Ishikawa (cell line): ENCODE measurements around the gene CRB1.

Experiments used
- CEBPB ChIP-seq: IDR thresholded peaks from 2 replicates; pipeline ENCODE4 v1.6.1; 2012
- CREB1 ChIP-seq: IDR thresholded peaks from 2 replicates; pipeline ENCODE4 v1.6.1; 2012; ENCODE audit warnings: low read depth
- EGR1 ChIP-seq: IDR thresholded peaks from 2 replicates; pipeline ENCODE4 v1.6.1; 2012
- EP300 ChIP-seq: IDR thresholded peaks from 2 replicates; pipeline ENCODE4 v1.6.1; 2012; ENCODE audit warnings: borderline replicate concordance
- FOXM1 ChIP-seq: IDR thresholded peaks from 2 replicates; pipeline ENCODE4 v1.6.1; 2012; ENCODE audit warnings: low read depth, borderline replicate concordance
- NFIC ChIP-seq: IDR thresholded peaks from 2 replicates; pipeline ENCODE4 v1.6.1; 2012
- RAD21 ChIP-seq: IDR thresholded peaks from 2 replicates; pipeline ENCODE4 v1.6.1; 2012; ENCODE audit warnings: low read depth
- TAF1 ChIP-seq: IDR thresholded peaks from 2 replicates; pipeline ENCODE4 v1.6.1; 2012; ENCODE audit warnings: low read depth, mild to moderate bottlenecking
- TCF12 ChIP-seq: IDR thresholded peaks from 2 replicates; pipeline ENCODE4 v1.6.1; 2012; ENCODE audit warnings: low read depth
- TEAD4 ChIP-seq: IDR thresholded peaks from 2 replicates; pipeline ENCODE4 v1.6.1; 2012
- YY1 ChIP-seq: IDR thresholded peaks from 2 replicates; pipeline ENCODE4 v1.6.1; 2012; ENCODE audit warnings: low read depth
- ZBTB7A ChIP-seq: IDR thresholded peaks from 2 replicates; pipeline ENCODE4 v1.6.1; 2012; ENCODE audit warnings: low read depth
- TF ChIP-seq, protein P1 (sequence below): IDR thresholded peaks from 2 replicates; pipeline ENCODE4 v1.6.1; 2012
- TF ChIP-seq, protein P2 (sequence below): IDR thresholded peaks from 2 replicates; pipeline ENCODE4 v1.6.1; 2012; ENCODE audit warnings: low read depth, mild to moderate bottlenecking
- TF ChIP-seq, protein P3 (sequence below): IDR thresholded peaks from 2 replicates; pipeline ENCODE4 v1.6.1; 2012

The CRB1 gene

DNA sequence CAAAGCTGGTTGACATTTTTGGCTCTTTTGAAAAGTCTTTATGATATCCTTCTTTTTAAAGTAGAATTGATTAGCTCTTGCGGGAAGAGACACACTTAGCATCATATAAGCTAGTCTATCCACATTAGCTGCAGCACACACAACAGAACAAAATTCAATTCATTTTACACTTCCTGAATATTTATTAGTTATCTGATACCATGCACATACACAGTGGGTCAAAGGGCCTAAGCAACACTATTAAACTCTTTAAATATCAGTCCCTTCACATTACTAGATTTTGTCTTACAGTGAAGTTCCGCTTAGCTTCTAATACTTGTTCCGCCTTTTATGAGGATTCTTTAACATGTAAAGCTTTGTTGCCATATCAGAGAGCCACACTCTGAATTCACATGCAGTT is 169.5 kb downstream of the CRB1 start:
- TF ChIP-seq ZBTB7A (no peak), EP300 (no peak), TCF12 (no peak), CREB1 (no peak), TAF1 (no peak), YY1 (no peak), RAD21 (no peak), EGR1 (no peak), CEBPB (no peak), NFIC (no peak), FOXM1 (no peak)
- TF ChIP-seq, protein P1, sequence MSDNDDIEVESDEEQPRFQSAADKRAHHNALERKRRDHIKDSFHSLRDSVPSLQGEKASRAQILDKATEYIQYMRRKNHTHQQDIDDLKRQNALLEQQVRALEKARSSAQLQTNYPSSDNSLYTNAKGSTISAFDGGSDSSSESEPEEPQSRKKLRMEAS, result no peak
- TF ChIP-seq, protein P2, sequence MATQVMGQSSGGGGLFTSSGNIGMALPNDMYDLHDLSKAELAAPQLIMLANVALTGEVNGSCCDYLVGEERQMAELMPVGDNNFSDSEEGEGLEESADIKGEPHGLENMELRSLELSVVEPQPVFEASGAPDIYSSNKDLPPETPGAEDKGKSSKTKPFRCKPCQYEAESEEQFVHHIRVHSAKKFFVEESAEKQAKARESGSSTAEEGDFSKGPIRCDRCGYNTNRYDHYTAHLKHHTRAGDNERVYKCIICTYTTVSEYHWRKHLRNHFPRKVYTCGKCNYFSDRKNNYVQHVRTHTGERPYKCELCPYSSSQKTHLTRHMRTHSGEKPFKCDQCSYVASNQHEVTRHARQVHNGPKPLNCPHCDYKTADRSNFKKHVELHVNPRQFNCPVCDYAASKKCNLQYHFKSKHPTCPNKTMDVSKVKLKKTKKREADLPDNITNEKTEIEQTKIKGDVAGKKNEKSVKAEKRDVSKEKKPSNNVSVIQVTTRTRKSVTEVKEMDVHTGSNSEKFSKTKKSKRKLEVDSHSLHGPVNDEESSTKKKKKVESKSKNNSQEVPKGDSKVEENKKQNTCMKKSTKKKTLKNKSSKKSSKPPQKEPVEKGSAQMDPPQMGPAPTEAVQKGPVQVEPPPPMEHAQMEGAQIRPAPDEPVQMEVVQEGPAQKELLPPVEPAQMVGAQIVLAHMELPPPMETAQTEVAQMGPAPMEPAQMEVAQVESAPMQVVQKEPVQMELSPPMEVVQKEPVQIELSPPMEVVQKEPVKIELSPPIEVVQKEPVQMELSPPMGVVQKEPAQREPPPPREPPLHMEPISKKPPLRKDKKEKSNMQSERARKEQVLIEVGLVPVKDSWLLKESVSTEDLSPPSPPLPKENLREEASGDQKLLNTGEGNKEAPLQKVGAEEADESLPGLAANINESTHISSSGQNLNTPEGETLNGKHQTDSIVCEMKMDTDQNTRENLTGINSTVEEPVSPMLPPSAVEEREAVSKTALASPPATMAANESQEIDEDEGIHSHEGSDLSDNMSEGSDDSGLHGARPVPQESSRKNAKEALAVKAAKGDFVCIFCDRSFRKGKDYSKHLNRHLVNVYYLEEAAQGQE, result no peak

DNA sequence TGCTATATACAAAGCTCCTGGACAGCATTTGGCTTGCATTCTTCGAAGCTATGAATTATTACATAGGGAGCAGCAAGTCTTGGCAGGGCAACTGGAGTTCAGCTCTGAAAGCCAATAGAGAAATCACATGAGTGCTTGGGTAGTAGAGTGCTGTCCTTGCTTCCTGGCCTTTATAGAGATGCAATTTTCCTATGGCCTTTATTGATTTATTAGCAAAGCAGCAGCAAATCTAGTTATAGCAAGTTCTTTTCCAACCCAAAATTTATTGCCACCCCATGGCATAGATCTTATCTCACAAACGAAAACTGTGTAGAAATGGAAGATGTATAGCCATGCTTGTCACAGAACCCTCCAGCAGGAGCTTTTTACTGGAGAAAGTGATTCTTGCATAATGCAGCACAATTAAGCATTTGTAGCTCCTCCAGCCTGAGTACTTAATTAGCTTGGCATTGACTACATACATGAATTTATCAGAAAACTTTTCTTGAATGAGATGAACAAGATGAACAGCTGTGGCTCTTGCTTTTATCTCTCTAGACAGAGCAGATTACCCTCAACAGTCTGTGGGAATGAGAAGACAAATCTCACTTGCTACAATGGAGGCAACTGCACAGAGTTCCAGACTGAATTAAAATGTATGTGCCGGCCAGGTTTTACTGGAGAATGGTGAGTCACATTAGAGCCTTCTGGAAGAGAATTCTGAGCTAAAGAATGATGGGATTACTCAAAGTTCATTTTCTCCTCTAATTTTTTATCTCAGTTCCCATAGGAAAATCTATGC is 170.1 kb downstream of the CRB1 start:
- TF ChIP-seq, protein P1, result no peak
- TF ChIP-seq FOXM1 (no peak), RAD21 (no peak), ZBTB7A (no peak), TAF1 (no peak)

- TF ChIP-seq EGR1 (no peak), CEBPB (no peak), FOXM1 (no peak), TAF1 (no peak), RAD21 (no peak), TEAD4 (no peak), NFIC (no peak), EP300 (no peak), TCF12 (no peak), YY1 (no peak), ZBTB7A (no peak), CREB1 (no peak)
- TF ChIP-seq, protein P1, result no peak
- TF ChIP-seq, protein P3, sequence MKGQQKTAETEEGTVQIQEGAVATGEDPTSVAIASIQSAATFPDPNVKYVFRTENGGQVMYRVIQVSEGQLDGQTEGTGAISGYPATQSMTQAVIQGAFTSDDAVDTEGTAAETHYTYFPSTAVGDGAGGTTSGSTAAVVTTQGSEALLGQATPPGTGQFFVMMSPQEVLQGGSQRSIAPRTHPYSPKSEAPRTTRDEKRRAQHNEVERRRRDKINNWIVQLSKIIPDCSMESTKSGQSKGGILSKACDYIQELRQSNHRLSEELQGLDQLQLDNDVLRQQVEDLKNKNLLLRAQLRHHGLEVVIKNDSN, result no peak
- TF ChIP-seq, protein P2, result no peak
Measured at GRCh38 chr1:197439708-197440280, 171.7 kb downstream of the CRB1 start.

- TF ChIP-seq, protein P2, result no peak
- TF ChIP-seq EP300, result no peak
Measured at GRCh38 chr1:197440715-197441114, 172.7 kb downstream of the CRB1 start.

DNA sequence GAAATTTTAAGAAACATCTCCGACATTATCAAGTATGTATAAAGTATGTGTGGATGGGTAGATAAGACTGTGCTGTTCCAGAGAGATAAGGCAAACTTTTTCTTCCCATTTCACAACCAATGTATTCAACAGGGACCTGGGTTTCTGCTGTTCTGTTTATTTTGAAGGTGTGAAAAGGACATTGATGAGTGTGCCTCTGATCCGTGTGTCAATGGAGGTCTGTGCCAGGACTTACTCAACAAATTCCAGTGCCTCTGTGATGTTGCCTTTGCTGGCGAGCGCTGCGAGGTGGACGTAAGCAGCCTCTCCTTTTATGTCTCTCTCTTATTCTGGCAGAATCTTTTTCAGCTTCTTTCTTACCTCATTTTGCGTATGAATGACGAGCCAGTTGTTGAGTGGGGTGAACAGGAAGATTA is 174.0 kb downstream of the CRB1 start:
- TF ChIP-seq EGR1, result no peak
- no peak for TF ChIP-seq CREB1
- TF ChIP-seq, protein P1, result no peak
